ENCODE measurements around the gene IMPDH2.

DNA sequence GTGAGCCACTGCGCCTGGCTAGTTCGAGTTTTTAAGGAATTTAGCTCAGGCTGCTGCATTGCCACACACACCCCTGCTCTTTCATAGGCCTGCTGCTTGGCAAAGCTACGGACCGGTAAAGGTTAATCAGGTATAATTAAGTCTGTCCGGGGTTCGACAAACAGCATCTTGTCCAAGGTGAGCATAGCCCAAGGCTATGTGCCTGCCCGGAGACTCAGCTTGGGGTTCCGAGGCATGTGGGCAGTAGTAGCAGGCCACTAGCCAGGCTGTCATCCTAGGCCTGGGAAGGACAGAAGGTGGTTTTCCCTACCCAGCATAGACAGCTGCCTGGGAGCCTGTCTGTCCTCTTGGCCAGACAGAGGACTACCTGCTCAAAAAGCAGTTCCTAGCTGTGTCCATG is 32.6 kb downstream of the IMPDH2 start:
- TF ChIP-seq, protein P1, sequence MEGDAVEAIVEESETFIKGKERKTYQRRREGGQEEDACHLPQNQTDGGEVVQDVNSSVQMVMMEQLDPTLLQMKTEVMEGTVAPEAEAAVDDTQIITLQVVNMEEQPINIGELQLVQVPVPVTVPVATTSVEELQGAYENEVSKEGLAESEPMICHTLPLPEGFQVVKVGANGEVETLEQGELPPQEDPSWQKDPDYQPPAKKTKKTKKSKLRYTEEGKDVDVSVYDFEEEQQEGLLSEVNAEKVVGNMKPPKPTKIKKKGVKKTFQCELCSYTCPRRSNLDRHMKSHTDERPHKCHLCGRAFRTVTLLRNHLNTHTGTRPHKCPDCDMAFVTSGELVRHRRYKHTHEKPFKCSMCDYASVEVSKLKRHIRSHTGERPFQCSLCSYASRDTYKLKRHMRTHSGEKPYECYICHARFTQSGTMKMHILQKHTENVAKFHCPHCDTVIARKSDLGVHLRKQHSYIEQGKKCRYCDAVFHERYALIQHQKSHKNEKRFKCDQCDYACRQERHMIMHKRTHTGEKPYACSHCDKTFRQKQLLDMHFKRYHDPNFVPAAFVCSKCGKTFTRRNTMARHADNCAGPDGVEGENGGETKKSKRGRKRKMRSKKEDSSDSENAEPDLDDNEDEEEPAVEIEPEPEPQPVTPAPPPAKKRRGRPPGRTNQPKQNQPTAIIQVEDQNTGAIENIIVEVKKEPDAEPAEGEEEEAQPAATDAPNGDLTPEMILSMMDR (IDR thresholded peaks at IDR 0.05), result no peak
- no peak for TF ChIP-seq POLR2AphosphoS5 (IDR thresholded peaks at IDR 0.05)
- no peak for TF ChIP-seq POLR2A (IDR thresholded peaks at IDR 0.05)
- no peak for TF ChIP-seq EP300 (IDR thresholded peaks at IDR 0.05)
